KOPT-K1 (cell line): ENCODE measurements around the gene MXRA5.
"Not testable (repeated sequence)": the region's sequence is repeated elsewhere in the genome, so short reads cannot be mapped to it uniquely, and the experiment has no call there.

ENCODE experiments used
- H3K27ac ChIP-seq: fragments of 200-600 bp; sonication (generic); 2 replicates; pipeline ENCODE4 v1.5.1; 2016; ENCODE audit warnings: antibody characterized with exemption, mild to moderate bottlenecking, low read depth, low read length; ENCODE audit not compliant: poor library complexity, severe bottlenecking
- H3K36me3 ChIP-seq: fragments of 200-600 bp; sonication (generic); 2 replicates; pipeline ENCODE4 v1.5.1; 2017; ENCODE audit warnings: antibody characterized with exemption, mild to moderate bottlenecking, low read length, moderate library complexity; ENCODE audit not compliant: insufficient read depth
- H3K9me3 ChIP-seq: fragments of 200-600 bp; sonication (generic); 2 replicates; pipeline ENCODE4 v1.5.1; 2017; ENCODE audit warnings: antibody characterized with exemption, low read length, mild to moderate bottlenecking; ENCODE audit not compliant: insufficient read depth, poor library complexity, severe bottlenecking

MXRA5 gene

DNA sequence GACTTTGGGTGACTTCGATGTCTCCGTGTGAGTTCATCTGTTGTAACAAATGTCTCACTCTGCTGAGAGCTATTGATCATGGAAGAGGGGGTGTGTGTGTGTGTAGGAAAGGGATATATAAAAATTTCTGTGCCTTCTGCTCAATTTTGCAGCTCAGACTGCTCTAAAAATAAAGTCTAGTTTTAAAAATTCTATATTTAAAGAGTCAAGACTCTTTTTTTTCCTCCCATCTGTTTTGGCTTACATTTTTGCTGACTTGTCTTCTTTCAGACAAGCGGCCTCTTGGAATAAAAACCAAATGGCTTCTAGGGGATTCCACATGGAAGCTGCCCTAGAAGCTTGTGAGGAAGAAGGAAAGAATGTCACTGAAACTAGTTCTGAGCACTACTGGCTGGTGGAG, 6.3 kb upstream of the MXRA5 start:
- H3K9me3 ChIP-seq, H3K36me3 ChIP-seq, H3K27ac ChIP-seq: not testable (repeated sequence)

DNA sequence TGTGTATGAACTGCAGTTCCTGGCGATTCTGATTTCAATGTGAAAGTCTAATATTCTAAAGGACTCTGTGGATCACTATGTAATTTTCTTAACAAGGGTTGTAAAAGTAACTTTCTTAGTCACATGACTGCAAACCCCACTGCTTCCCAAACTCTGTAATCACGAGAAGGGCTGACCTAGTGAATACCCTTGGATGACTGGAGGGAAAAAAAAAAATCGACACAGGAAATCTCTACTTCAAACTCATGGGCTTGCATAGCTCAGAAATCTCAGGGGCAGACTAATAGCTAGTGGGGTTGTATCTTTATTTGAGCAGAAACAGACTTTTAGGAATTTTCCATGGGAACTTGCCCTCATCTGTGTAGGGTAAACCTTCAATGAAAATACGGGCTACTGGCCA, 4.8 kb upstream of the MXRA5 start:
- H3K36me3 ChIP-seq: no peaks in the 10 kb centered on the region
- H3K9me3 ChIP-seq: no peaks in the 10 kb centered on the region
- H3K27ac ChIP-seq: no peak overlapping the region

DNA sequence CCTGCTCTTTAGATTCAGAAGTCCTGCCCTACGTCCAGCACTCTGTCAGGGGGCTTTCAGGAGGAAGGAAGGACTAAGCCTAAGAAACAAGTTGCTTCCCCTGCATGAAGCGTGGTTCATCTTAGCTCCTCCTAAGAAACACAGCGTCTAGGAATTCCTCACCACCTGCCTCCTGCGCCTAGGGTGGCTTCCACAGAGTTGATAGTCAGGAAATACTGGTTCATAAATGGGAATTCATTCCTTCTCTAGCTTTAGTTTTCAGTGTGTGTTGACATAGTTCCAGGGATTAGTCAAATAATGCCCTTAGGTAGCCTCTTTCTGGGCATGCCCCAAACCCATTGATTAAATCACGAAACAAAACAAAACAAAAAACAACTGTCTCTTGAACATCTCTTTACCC, 1.7 kb upstream of the MXRA5 start:
- no peaks in the 10 kb centered on the region for H3K9me3 ChIP-seq
- H3K36me3 ChIP-seq: no peaks in the 10 kb centered on the region
- no peak overlapping the region for H3K27ac ChIP-seq

DNA sequence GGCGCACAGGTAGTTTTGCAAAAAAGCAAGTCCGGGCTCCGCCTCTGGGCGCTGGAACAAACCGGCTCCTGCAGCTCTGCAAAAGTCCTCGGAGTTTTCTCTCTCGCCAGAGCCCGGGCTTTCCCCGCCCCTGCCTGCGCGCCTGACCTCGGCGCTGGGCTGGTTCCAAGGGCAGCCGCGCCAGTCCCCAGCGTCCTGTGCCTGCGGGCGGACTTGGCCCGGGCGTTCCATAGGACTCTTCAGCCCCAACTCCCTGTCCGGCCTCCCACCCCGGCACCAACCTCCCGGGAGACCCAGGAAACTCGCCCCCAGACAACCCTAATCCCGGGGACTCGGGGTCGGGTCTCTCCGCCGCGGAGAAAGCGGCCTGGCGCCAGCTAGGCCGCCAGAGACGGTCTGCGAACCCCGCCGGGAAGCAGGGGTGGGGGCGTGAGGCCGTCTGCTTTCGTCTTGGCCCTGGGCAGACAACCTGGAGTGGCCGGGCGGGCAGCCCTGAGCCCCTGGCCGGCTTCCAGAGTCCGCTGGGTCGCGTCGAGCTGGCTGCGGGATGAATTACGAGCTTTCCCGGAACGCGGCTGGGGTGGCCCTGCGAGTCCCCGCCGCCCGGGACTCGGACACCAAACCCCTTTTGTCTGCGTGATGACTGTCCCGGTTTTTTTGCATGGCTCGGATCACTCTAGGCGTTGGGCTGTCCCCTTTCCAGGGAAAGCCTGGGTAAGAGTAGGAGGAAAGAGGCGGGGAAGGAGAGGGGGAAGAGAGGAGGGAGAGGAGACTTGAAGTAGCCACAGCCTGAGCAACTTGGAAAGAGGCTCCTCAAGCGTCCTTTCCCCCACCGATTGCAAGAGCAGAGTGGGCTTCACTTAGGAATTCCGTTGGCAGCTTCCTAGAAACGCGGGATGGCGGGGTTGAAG, 916 bp downstream of the MXRA5 start:
- H3K9me3 ChIP-seq: no peaks in the 10 kb centered on the region
- no peaks in the 10 kb centered on the region for H3K36me3 ChIP-seq
- no peak overlapping the region for H3K27ac ChIP-seq

DNA sequence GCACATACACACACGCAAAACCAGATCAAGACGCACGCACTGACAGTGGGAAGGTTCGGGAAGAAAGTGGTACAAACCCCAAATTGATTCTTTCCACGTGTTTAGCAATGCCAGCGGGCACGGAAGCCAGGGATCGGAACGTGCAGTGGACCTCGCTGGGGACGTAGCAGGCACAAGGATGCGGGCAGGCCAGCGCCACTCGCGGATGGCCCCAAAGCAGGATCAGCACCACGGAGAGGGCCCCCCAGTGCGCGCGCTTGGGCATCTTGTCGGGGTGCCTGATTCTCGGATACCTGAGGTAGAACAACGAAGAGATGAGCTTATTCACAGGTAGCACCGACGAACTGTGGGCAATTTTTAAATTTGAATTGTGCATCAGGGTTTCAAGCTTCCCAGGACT, 2.9 kb downstream of the MXRA5 start:
- not testable (repeated sequence) for H3K27ac ChIP-seq, H3K36me3 ChIP-seq, H3K9me3 ChIP-seq

DNA sequence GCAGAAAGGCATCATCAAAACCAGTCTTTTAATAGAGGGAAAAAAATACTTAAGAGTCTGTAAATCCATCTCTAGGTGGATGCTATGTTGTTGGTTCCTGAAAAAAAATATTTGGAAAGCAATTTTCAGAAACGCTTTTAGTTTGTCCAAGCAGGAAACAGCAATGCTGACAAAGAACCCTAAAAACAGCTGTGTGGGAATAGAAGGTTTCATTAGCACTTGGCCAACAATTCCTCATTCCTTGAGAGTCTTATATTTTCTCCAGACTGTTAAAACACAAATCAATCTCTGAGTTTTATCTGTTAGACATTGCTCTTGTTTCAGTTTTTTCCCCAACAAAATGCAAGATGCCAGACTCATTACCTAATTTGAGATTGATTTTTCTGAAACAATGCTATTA, 6.4 kb downstream of the MXRA5 start:
- H3K9me3 ChIP-seq: no peaks in the 10 kb centered on the region

DNA sequence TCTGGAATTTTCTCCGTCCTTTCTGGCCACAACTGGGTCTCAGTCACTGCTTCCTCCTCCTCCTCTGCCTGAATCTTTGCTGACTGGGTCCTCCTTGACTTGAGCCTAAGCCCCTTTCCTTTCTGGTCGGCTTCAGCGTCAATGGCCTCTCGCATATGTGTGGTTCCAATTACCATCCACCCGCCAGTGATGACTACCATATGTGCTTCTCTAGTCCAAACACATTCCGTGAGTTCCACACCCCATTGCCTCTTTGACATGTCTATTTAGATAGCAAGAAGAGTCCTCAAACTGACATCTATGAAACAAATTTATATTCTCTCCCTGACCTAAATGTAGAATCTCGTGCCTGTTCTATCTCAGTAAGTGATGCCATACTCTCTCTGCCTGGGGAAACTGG, 19.8 kb downstream of the MXRA5 start:
- H3K9me3 ChIP-seq: no peaks in the 10 kb centered on the region
- no peaks in the 10 kb centered on the region for H3K36me3 ChIP-seq
- H3K27ac ChIP-seq: no peak overlapping the region

More for the DNA sequence above, 6.4 kb downstream of the MXRA5 start:
- H3K36me3 ChIP-seq: no peaks in the 10 kb centered on the region
- H3K27ac ChIP-seq: no peak overlapping the region

DNA sequence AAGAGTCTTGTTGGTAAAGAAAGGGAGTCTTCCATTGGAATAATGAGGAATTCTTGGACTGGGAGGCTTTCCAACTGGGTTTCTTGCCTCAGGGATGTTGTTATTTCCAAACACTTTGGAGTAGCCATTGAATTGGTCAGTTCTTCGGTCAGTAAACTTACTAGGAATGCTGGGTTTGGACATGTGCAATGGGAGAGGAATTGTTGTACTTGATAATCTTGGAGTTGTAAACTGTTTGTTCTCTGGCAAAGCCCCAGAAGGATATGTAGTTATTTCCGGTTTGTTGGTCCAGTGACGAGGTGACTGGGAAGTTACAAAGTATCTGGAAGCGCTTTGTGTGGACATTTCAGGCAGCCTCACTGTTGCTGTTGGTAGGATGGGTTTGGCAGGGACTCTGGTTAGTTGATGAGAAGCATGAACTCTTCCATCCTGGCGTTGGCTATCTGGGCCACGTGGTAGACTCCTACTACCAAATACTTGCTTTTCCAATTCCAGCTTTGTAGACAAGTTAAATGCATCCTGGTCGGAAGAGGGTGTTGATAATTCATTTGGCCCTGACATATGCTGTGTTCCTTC, 25.9 kb downstream of the MXRA5 start:
- H3K9me3 ChIP-seq: no peaks in the 10 kb centered on the region
- H3K27ac ChIP-seq: no peak overlapping the region
- H3K36me3 ChIP-seq: no peaks in the 10 kb centered on the region

DNA sequence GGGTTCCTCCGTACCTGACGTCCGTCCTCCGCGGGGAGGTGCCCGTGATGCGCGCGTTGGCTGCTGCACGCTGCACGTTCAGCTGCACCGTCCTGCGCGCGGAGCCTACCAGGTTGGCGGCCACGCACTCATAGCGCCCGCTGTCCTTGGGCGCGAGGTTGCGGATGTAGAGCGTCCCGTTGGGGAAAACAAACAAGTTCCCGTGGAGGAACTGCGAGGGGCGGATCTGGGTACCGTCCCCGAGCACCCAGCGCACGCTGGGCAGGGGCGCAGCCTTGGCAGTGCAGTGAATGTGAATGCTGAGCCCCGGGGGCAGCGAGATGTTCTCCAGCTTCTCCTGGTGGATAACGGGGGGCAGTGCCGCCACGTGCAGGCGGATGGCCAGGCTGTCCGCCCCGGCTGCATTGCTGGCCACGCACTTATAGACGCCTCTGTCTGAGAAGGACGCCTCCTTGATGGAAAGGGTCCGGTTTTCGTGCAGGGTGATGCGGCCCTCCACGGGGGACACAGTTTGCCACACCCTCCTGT, 29.2 kb downstream of the MXRA5 start:
- H3K27ac ChIP-seq: no peak overlapping the region
- H3K9me3 ChIP-seq: no peaks in the 10 kb centered on the region
- H3K36me3 ChIP-seq: no peaks in the 10 kb centered on the region

DNA sequence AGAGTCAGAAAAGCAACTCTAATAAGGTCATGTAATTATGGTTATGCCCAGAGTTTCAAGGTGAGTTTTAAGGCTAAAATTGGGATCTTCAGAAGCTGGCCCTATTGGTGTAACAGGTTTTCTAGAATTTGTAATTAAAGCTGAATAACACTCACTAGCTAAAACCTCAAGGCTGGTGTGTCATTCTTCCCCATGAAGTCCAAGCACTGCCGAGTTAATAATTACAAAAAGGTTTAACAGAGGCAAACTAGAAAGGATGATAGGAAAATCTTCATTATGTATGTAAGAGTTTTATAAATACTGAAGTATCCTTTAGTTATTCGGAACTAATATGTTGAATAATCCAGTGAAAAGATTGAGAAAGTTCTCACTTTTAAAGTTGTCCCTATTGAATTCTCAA, 34.3 kb downstream of the MXRA5 start:
- Histone ChIP-seq H3K9me3 (no peaks in the 10 kb centered on the region), H3K36me3 (no peaks in the 10 kb centered on the region), H3K27ac (no peak overlapping the region)

DNA sequence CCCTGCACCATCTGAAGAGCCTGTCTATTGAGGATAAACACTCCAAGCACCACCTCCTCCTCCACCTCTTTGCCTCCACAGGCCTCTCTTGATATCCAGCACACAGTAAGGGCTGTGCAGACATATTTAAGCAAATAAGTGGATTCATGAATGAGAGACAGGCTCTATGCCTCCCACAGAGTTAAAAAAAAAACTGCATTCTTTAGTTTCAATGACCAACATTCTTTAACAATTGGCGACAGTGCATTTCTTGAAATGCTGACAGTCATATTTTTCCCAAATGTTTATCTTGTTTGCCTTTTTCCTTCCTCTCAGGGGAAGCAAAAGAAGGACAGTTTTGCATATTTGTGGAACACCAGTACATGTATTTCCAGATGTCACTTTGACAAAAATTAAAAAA, 38.6 kb downstream of the MXRA5 start:
- H3K27ac ChIP-seq: no peak overlapping the region

DNA sequence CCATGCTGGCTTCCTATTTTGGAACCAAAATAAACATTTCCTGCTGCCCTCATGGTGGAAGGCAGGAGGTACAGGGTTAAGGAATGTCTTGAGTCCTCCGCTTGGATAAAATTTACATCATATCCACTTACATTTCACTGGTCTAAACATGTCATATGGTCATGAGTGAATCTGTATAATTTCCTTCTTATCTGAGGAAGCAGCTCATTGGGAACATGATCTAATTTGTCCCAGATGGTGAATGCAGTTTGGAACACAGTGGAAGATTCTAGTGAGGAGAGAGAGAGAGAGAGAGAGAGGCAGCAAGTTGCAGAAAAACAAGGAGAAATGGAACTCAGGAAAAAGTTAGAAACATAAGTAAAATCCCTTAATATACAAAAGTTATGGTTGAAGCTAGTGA, 46.8 kb downstream of the MXRA5 start:
- H3K9me3 ChIP-seq: no peaks in the 10 kb centered on the region
- no peak overlapping the region for H3K27ac ChIP-seq
- H3K36me3 ChIP-seq: no peaks in the 10 kb centered on the region

More for the DNA sequence above, 38.6 kb downstream of the MXRA5 start:
- Histone ChIP-seq H3K36me3 (no peaks in the 10 kb centered on the region), H3K9me3 (no peaks in the 10 kb centered on the region)

DNA sequence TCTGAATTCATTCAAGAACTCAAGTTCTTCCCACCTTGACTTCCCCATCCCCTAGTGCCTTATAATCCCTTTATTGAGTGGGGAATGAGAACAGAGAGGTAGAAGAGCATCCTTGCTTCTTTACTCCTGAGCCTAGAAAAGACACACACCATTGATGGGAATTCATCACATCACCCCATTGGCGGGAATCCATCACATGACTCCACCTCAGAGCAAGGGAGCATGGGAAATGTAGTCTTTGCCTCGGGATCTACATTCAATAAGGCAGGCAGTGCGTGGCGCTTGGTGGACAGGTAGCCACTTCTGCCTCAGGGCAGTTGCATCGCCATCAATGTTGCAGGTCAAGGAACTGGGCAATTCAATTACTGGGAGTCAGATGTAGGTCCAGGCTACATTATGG, 50.7 kb downstream of the MXRA5 start:
- H3K9me3 ChIP-seq: no peaks in the 10 kb centered on the region
- no peak overlapping the region for H3K27ac ChIP-seq
- H3K36me3 ChIP-seq: no peaks in the 10 kb centered on the region

DNA sequence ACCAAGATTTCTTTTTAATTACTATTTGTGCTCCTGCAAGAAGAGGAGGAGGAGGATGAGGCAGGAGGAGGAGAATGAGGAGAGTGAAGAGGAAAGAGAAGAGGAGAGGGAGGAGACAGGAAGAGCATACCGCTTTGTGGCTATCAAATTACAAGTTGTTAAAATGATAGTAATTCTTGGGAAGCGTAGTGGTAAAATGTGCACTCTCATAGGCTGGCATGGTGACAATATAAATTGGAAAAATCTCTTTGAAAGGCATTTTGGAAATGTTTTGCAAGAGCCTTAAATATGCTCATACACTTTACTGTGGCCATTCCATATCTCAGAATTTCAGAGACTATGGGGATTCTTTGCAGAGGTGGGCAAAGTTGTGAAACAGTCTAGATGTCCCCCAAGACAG, 53.2 kb downstream of the MXRA5 start:
- Histone ChIP-seq H3K9me3 (no peaks in the 10 kb centered on the region), H3K27ac (no peak overlapping the region), H3K36me3 (no peaks in the 10 kb centered on the region)

DNA sequence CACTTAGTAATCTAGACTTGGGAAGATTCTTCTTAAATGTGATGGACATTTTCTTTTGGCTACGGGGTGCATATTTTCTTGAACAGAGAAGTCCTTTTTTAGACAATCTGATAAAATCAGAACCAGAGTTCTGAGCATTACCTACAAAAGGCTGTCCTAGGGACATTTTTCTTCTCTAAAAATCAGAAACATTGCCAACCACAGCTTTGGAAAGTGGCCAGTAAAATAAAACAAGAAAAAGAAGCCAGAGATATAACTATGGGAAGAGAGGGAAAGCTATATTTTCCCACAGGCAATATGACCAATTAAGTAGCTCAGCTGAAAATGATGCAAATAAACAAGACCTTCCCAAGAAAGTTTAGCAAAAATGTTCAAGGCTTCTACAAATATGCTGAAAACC, 55.9 kb downstream of the MXRA5 start:
- Histone ChIP-seq H3K27ac (no peak overlapping the region), H3K36me3 (no peaks in the 10 kb centered on the region), H3K9me3 (no peaks in the 10 kb centered on the region)
